Neural progenitor cell (in vitro differentiated cells): Measurements from ENCODE around the gene NLRP6. TPM values are rescaled to one million over a fixed set of nuclear protein-coding genes. Genes with fewer than 3 reads are reported as not detected.

ENCODE experiments used
- DNase-seq: peaks from one replicate; pipeline ENCODE4 v3.0.0-alpha.2; 2016; ENCODE audit warnings: low spot score
- H2AFZ ChIP-seq: fragments of 200-600 bp; sonication (generic); replicated peaks from 2 replicates; pipeline ENCODE4 v1.6.1; 2016; ENCODE audit warnings: antibody characterized with exemption
- H3F3A ChIP-seq: fragments of 200-600 bp; sonication (generic); 2 replicates; pipeline ENCODE4 v1.6.1; 2016; ENCODE audit warnings: antibody characterized with exemption, low read depth
- H3K27ac ChIP-seq: fragments of 200-600 bp; sonication (generic); 2 replicates; pipeline ENCODE4 v1.5.1; 2016; ENCODE audit warnings: mild to moderate bottlenecking
- H3K27me3 ChIP-seq: fragments of 200-600 bp; sonication (generic); 2 replicates; pipeline ENCODE4 v1.6.1; 2016; ENCODE audit warnings: mild to moderate bottlenecking, moderate library complexity
- H3K36me3 ChIP-seq: fragments of 200-600 bp; sonication (generic); 2 replicates; pipeline ENCODE4 v1.5.1; 2016
- H3K4me1 ChIP-seq: fragments of 200-600 bp; sonication (generic); 2 replicates; pipeline ENCODE4 v1.6.1; 2016; ENCODE audit warnings: mixed run types
- H3K4me2 ChIP-seq: fragments of 200-600 bp; sonication (generic); 2 replicates; pipeline ENCODE4 v1.6.1; 2016
- H3K4me3 ChIP-seq: fragments of 200-600 bp; sonication (generic); 2 replicates; pipeline ENCODE4 v1.5.1; 2016
- H3K79me2 ChIP-seq: fragments of 200-600 bp; sonication (generic); 2 replicates; pipeline ENCODE4 v1.6.1; 2016; ENCODE audit warnings: low read depth
- H3K9ac ChIP-seq: fragments of 200-600 bp; sonication (generic); 2 replicates; pipeline ENCODE4 v1.6.1; 2016
- H3K9me3 ChIP-seq: fragments of 200-600 bp; sonication (generic); 2 replicates; pipeline ENCODE4 v1.5.1; 2016; ENCODE audit warnings: low read depth
- H4K20me1 ChIP-seq: fragments of 200-600 bp; sonication (generic); 2 replicates; pipeline ENCODE4 v1.6.1; 2016; ENCODE audit warnings: low read depth
- H3K27ac Mint-ChIP-seq: 3 replicates; pipeline ENCODE4 v1.8.0; 2021; ENCODE audit warnings: mixed read lengths
- H3K27me3 Mint-ChIP-seq: 2 replicates; pipeline ENCODE4 v1.8.0; 2022; ENCODE audit warnings: low read depth, mild to moderate bottlenecking, inconsistent platforms, moderate library complexity, mixed read lengths; ENCODE audit not compliant: insufficient read depth
- H3K36me3 Mint-ChIP-seq: 3 replicates; pipeline ENCODE4 v1.8.0; 2021; ENCODE audit warnings: mixed read lengths
- H3K4me1 Mint-ChIP-seq: 3 replicates; pipeline ENCODE4 v1.8.0; 2021; ENCODE audit warnings: mixed read lengths
- H3K4me3 Mint-ChIP-seq: 3 replicates; pipeline ENCODE4 v1.8.0; 2021; ENCODE audit warnings: mild to moderate bottlenecking, moderate library complexity, mixed read lengths
- H3K9me3 Mint-ChIP-seq: 3 replicates; pipeline ENCODE4 v1.8.0; 2020; ENCODE audit warnings: mixed read lengths
- EZH2 ChIP-seq: fragments of 200-600 bp; sonication (generic); IDR thresholded peaks from 2 replicates; pipeline ENCODE4 v1.6.1; 2017; ENCODE audit warnings: antibody characterized with exemption, mild to moderate bottlenecking, moderate library complexity
- EZH2phosphoT487 ChIP-seq: fragments of 200-600 bp; sonication (generic); IDR thresholded peaks from 2 replicates; pipeline ENCODE4 v1.6.1; 2017; ENCODE audit warnings: antibody characterized with exemption
- total RNA-seq: library from RNA; depleted of rRNA; stranded (reverse); fragments of >200 nt; gene quantifications from 2 replicates; pipeline ENCODE4 v1.2.3, GENCODE V29; 2015; ENCODE audit warnings: low replicate concordance
- TF ChIP-seq, protein P1 (sequence below): fragments of 200-600 bp; sonication (generic); IDR thresholded peaks from 2 replicates; pipeline ENCODE4 v1.5.1; 2017; ENCODE audit warnings: antibody characterized with exemption, mild to moderate bottlenecking

Gene NLRP6
- total RNA-seq, 1 donor from 2014 or later: not detected

DNA sequence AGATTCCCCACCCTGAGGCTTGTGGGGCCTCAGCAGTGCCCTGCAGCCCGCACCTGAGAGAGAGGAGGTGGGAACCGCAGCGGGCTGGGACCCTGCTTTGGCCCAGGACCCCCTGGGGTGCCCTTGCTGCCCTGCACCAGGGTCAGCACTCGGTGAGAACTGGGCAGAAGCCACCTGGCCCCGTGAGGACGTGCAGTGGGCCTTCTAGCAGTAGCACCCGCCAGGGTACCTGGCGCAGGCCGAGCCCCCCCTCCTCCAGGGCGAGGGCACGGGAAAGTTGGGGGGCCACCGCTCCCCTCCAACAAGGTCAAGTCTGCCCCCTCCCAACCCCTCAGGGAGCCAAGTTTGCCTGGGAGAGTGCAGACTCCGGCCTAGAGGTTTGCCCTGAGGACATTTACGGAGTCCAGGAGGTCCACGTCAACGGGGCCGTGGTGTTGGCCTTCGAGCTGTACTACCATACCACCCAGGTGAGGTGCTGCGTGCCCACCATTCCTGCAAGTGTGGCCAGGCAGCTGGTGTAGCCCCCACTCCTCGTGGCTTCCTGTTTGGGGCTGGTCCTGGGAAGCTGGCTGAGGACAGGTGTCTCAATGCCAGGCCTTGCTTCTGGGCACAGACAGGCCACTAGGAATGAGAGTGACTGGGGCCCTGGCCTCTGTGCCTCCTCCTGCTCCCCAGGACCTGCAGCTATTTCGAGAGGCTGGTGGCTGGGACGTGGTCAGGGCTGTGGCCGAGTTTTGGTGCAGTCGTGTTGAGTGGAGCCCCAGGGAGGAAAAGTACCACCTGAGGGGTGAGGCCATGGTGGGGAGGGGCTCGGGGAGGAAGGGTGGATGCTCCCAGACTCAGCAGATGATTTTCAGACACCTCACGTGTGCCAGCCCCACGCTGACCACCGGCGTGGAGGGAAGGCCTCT, 14.3 kb downstream of the NLRP6 start:
- Mint-ChIP-seq H3K36me3 (no peaks in the 10 kb centered on the region), H3K4me3 (no peak overlapping the region), H3K9me3 (no peaks in the 10 kb centered on the region), H3K4me1 (peaks cover 13% of the 10 kb centered on the region), H3K27me3 (peaks cover 8% of the 10 kb centered on the region), H3K27ac (no peak overlapping the region)
- no peaks in the 10 kb centered on the region for H3K79me2 ChIP-seq
- H3K27me3 ChIP-seq: peaks cover 14% of the 10 kb centered on the region
- H3K36me3 ChIP-seq: no peaks in the 10 kb centered on the region
- no peak for TF ChIP-seq EZH2
- TF ChIP-seq EZH2phosphoT487: no peak
- TF ChIP-seq, protein P1, sequence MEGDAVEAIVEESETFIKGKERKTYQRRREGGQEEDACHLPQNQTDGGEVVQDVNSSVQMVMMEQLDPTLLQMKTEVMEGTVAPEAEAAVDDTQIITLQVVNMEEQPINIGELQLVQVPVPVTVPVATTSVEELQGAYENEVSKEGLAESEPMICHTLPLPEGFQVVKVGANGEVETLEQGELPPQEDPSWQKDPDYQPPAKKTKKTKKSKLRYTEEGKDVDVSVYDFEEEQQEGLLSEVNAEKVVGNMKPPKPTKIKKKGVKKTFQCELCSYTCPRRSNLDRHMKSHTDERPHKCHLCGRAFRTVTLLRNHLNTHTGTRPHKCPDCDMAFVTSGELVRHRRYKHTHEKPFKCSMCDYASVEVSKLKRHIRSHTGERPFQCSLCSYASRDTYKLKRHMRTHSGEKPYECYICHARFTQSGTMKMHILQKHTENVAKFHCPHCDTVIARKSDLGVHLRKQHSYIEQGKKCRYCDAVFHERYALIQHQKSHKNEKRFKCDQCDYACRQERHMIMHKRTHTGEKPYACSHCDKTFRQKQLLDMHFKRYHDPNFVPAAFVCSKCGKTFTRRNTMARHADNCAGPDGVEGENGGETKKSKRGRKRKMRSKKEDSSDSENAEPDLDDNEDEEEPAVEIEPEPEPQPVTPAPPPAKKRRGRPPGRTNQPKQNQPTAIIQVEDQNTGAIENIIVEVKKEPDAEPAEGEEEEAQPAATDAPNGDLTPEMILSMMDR: no peak
- H3F3A ChIP-seq: no peaks in the 10 kb centered on the region
- H3K4me1 ChIP-seq: peaks cover 14% of the 10 kb centered on the region
- no peak overlapping the region for H3K4me2 ChIP-seq
- no peak overlapping the region for H3K27ac ChIP-seq
- no peaks in the 10 kb centered on the region for H4K20me1 ChIP-seq
- H3K9me3 ChIP-seq: no peaks in the 10 kb centered on the region
- DNase-seq: no peak
- no peak overlapping the region for H3K9ac ChIP-seq
- H2AFZ ChIP-seq: no peak overlapping the region
- no peak overlapping the region for H3K4me3 ChIP-seq

DNA sequence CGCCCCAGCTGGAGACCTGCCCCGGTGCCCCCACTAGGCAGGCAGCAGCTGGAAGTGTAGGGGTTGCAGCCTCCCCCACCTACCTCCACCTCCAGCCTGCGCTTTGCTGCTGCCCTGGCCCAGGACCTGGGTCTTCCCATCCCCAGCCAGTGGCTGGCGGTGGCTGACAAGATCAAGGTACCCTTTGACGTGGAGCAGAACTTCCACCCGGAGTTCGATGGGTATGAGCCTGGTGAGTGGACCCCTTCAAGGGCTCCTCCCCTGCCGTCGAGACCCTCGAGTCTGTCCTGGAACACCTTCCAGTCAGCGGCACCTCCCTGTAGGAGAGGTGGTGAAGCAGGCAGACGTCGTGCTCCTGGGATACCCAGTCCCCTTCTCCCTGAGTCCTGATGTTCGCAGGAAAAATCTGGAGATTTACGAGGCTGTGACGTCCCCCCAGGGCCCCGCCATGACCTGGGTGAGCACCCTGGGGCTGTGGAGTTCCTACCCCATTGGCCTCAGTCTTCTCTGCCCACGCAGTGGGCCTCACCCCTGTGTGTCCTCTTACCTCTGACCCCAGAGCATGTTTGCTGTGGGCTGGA, 15.2 kb downstream of the NLRP6 start:
- H3K4me2 ChIP-seq: no peak overlapping the region
- no peaks in the 10 kb centered on the region for H3K79me2 ChIP-seq
- no peaks in the 10 kb centered on the region for H3K9me3 ChIP-seq
- peaks cover 5% of the 10 kb centered on the region for H3K27me3 ChIP-seq
- no peak for DNase-seq
- H3K27ac Mint-ChIP-seq: no peak overlapping the region
- peaks cover 13% of the 10 kb centered on the region for H3K4me1 Mint-ChIP-seq
- no peak for TF ChIP-seq EZH2phosphoT487
- TF ChIP-seq EZH2: no peak
- TF ChIP-seq, protein P1: no peak
- no peaks in the 10 kb centered on the region for H3F3A ChIP-seq
- H3K36me3 Mint-ChIP-seq: no peaks in the 10 kb centered on the region
- H3K36me3 ChIP-seq: no peaks in the 10 kb centered on the region
- H3K4me1 ChIP-seq: peaks cover 14% of the 10 kb centered on the region
- no peak overlapping the region for H3K4me3 Mint-ChIP-seq
- H3K9ac ChIP-seq: no peak overlapping the region
- H4K20me1 ChIP-seq: no peaks in the 10 kb centered on the region
- H3K9me3 Mint-ChIP-seq: no peaks in the 10 kb centered on the region
- H3K27ac ChIP-seq: no peak overlapping the region
- H2AFZ ChIP-seq: no peak overlapping the region
- no peak overlapping the region for H3K4me3 ChIP-seq
- peaks cover 5% of the 10 kb centered on the region for H3K27me3 Mint-ChIP-seq

DNA sequence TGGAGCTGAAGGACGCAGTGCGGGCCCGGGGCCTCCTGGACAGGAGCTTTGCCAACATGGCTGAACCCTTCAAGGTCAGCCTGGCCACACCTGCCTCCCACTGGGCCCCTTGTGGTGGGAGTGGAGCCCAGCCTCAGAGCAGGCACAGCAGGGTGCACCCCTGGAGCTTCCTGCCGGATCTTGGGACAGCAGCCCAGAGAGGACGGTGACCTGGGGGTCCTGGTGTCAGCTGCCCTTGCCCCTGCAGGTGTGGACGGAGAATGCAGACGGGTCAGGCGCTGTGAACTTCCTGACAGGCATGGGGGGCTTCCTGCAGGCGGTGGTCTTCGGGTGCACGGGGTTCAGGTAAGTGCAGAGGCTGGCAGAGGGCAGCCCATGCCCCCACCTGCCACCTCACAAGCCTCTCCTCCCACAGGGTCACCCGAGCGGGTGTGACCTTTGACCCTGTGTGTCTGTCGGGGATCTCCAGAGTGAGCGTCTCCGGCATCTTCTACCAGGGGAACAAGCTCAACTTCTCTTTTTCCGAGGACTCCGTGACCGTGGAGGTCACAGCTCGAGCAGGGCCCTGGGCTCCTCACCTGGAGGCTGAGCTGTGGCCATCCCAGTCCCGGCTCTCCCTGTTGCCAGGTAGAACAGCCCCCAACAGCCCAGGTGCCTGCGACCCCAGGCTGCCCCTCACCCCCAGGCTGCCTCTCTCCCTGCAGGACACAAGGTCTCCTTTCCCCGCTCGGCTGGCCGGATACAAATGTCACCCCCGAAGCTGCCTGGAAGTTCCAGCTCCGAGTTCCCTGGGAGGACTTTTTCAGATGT, 15.8 kb downstream of the NLRP6 start:
- peaks cover 13% of the 10 kb centered on the region for H3K4me1 Mint-ChIP-seq
- no peaks in the 10 kb centered on the region for H3K36me3 Mint-ChIP-seq
- no peak overlapping the region for H3K4me3 ChIP-seq
- no peak overlapping the region for H3K4me2 ChIP-seq
- H3K9me3 ChIP-seq: no peaks in the 10 kb centered on the region
- no peaks in the 10 kb centered on the region for H4K20me1 ChIP-seq
- TF ChIP-seq, protein P1: no peak
- TF ChIP-seq EZH2 (no peak), EZH2phosphoT487 (no peak)
- H3K27me3 Mint-ChIP-seq: peaks cover 5% of the 10 kb centered on the region
- no peaks in the 10 kb centered on the region for H3K27me3 ChIP-seq
- H3K27ac ChIP-seq: no peak overlapping the region
- no peak overlapping the region for H3K9ac ChIP-seq
- no peak overlapping the region for H3K4me3 Mint-ChIP-seq
- H2AFZ ChIP-seq: no peak overlapping the region
- H3F3A ChIP-seq: no peaks in the 10 kb centered on the region
- no peak overlapping the region for H3K27ac Mint-ChIP-seq
- no peaks in the 10 kb centered on the region for H3K79me2 ChIP-seq
- no peaks in the 10 kb centered on the region for H3K9me3 Mint-ChIP-seq
- DNase-seq: no peak
- H3K36me3 ChIP-seq: no peaks in the 10 kb centered on the region
- peaks cover 12% of the 10 kb centered on the region for H3K4me1 ChIP-seq
